IMR-90 (cell line): ENCODE results near the gene MED23.

Experiments used
- BHLHE40 ChIP-seq: fragments of 150-350 bp; IDR thresholded peaks from 2 replicates; pipeline ENCODE4 v1.6.1; 2016; ENCODE audit warnings: mild to moderate bottlenecking, low read depth, low read length
- CEBPB ChIP-seq: IDR thresholded peaks from 2 replicates; pipeline ENCODE4 v1.6.1; 2012; ENCODE audit warnings: low read depth, low read length, improper control_type of control experiment
- CHD1 ChIP-seq: IDR thresholded peaks from 2 replicates; pipeline ENCODE4 v1.6.1; 2012; ENCODE audit warnings: low read depth, low read length, improper control_type of control experiment
- CTCF ChIP-seq: conservative IDR thresholded peaks from 2 replicates; pipeline ENCODE4 v1.5.1; 2012; ENCODE audit warnings: mild to moderate bottlenecking, low read depth, low read length, improper control_type of control experiment
- MAFK ChIP-seq: IDR thresholded peaks from 2 replicates; pipeline ENCODE4 v1.6.1; 2012; ENCODE audit warnings: low read depth, low read length, improper control_type of control experiment
- POLR2A ChIP-seq: IDR thresholded peaks from 2 replicates; pipeline ENCODE4 v1.6.1; 2012; ENCODE audit warnings: mild to moderate bottlenecking, low read depth, low read length
- RFX5 ChIP-seq: IDR thresholded peaks from 2 replicates; pipeline ENCODE4 v1.8.0; 2012; ENCODE audit warnings: low read depth, mild to moderate bottlenecking, low read length, moderate library complexity
- SMC3 ChIP-seq: fragments of 150-350 bp; IDR thresholded peaks from 2 replicates; pipeline ENCODE4 v1.6.1; 2016; ENCODE audit warnings: low read depth, mild to moderate bottlenecking, antibody characterized with exemption, low read length, moderate library complexity
- USF2 ChIP-seq: fragments of 150-350 bp; IDR thresholded peaks from 2 replicates; pipeline ENCODE4 v1.6.1; 2017; ENCODE audit warnings: mild to moderate bottlenecking, antibody characterized with exemption, low read length, low read depth

GRCh38 chr6:131645846-131646245, 17.8 kb upstream of the MED23 start:
- TF ChIP-seq CTCF = no peak
- no peak for TF ChIP-seq POLR2A
- no peak for TF ChIP-seq CEBPB
- TF ChIP-seq MAFK = no peak
- TF ChIP-seq SMC3 = no peak
- TF ChIP-seq BHLHE40 = no peak
- TF ChIP-seq CHD1 = no peak
- no peak for TF ChIP-seq USF2
- no peak for TF ChIP-seq RFX5
